Karpas-422 (cell line): Measurements from ENCODE around the gene EPAS1. TPM values are rescaled to one million over a fixed set of nuclear protein-coding genes. Genes with fewer than 3 reads are reported as not detected.

ENCODE experiments used
- DNase-seq: peaks from one replicate; pipeline ENCODE4 v3.0.0-alpha.2; 2015
- H2AFZ ChIP-seq: fragments of 200-600 bp; sonication (generic); 2 replicates; pipeline ENCODE4 v1.6.1; 2014; ENCODE audit warnings: antibody characterized with exemption, low read length, mixed read lengths
- H3K27ac ChIP-seq: fragments of 200-600 bp; sonication (generic); 2 replicates; pipeline ENCODE4 v1.5.1; 2014; ENCODE audit warnings: mild to moderate bottlenecking, low read length, moderate library complexity
- H3K27me3 ChIP-seq: fragments of 200-600 bp; sonication (generic); 2 replicates; pipeline ENCODE4 v1.6.1; 2014; ENCODE audit warnings: low read length, mixed read lengths
- H3K36me3 ChIP-seq: fragments of 200-600 bp; sonication (generic); 2 replicates; pipeline ENCODE4 v1.6.1; 2014; ENCODE audit warnings: low read length, mixed read lengths; ENCODE audit not compliant: insufficient read depth
- H3K4me1 ChIP-seq: fragments of 200-600 bp; sonication (generic); 2 replicates; pipeline ENCODE4 v1.6.1; 2014; ENCODE audit warnings: mild to moderate bottlenecking, low read length, mixed read lengths
- H3K4me2 ChIP-seq: fragments of 200-600 bp; sonication (generic); 2 replicates; pipeline ENCODE4 v1.6.1; 2014; ENCODE audit warnings: low read length, low read depth, mild to moderate bottlenecking; ENCODE audit not compliant: poor library complexity, severe bottlenecking
- H3K4me3 ChIP-seq: fragments of 200-600 bp; sonication (generic); 2 replicates; pipeline ENCODE4 v1.5.1; 2014; ENCODE audit warnings: mild to moderate bottlenecking, antibody characterized with exemption, low read length, mixed read lengths
- H3K79me2 ChIP-seq: fragments of 200-600 bp; sonication (generic); 2 replicates; pipeline ENCODE4 v1.6.1; 2014; ENCODE audit warnings: mild to moderate bottlenecking, low read length, mixed read lengths
- H3K9ac ChIP-seq: fragments of 200-600 bp; sonication (generic); 2 replicates; pipeline ENCODE4 v1.6.0; 2014; ENCODE audit warnings: low read length
- H3K9me2 ChIP-seq: fragments of 200-600 bp; sonication (generic), shearing (Covaris generic); replicated peaks from 2 replicates; pipeline ENCODE4 v1.6.0; 2014; ENCODE audit warnings: mild to moderate bottlenecking, low read length, moderate library complexity; ENCODE audit not compliant: insufficient read depth
- H3K9me3 ChIP-seq: fragments of 300-700, 200-600 bp; sonication (generic); 2 replicates; pipeline ENCODE4 v1.6.1; 2014; ENCODE audit warnings: low read length, mixed read lengths
- H4K20me1 ChIP-seq: fragments of 200-600 bp; sonication (generic); 2 replicates; pipeline ENCODE4 v1.6.1; 2014; ENCODE audit warnings: mild to moderate bottlenecking, antibody characterized with exemption, low read length, low read depth; ENCODE audit not compliant: insufficient read depth
- total RNA-seq: library from RNA; depleted of rRNA; stranded (reverse); fragments of >200 nt; shearing (Covaris generic); gene quantifications from 2 replicates; pipeline ENCODE4 v1.2.3, GENCODE V29; 2014; ENCODE audit warnings: low replicate concordance

The EPAS1 gene
- total RNA-seq, 1 experiment from 2014 or later, result not detected

DNA sequence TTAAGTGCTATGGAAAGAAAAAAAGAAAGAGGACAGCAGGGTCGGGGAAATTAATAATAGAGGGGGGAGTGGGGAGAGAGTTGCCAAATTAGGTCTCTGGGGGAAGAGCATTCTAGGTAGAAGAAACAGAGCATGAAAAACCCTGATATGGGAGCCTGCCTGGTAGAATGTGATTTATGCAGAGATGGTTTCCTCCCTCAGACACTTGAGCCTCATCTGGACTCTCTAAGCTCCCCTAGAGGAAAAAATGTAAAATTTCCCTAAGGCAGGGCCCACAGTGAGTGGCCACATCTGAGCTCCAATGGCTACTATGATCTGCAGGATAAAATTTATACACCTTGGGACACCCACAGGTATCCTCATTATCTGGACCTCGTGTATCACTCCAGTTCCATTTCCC is 20.6 kb upstream of the EPAS1 start:
- Histone ChIP-seq H3K9me3 (no peaks in the 10 kb centered on the region), H3K4me1 (no peaks in the 10 kb centered on the region), H4K20me1 (no peaks in the 10 kb centered on the region), H3K4me2 (no peak overlapping the region), H3K9ac (no peak overlapping the region), H3K36me3 (no peaks in the 10 kb centered on the region), H3K9me2 (no peaks in the 10 kb centered on the region), H3K4me3 (no peak overlapping the region), H3K27ac (no peak overlapping the region), H3K79me2 (no peaks in the 10 kb centered on the region), H2AFZ (no peak overlapping the region), H3K27me3 (no peaks in the 10 kb centered on the region)
- DNase-seq, result no peak

DNA sequence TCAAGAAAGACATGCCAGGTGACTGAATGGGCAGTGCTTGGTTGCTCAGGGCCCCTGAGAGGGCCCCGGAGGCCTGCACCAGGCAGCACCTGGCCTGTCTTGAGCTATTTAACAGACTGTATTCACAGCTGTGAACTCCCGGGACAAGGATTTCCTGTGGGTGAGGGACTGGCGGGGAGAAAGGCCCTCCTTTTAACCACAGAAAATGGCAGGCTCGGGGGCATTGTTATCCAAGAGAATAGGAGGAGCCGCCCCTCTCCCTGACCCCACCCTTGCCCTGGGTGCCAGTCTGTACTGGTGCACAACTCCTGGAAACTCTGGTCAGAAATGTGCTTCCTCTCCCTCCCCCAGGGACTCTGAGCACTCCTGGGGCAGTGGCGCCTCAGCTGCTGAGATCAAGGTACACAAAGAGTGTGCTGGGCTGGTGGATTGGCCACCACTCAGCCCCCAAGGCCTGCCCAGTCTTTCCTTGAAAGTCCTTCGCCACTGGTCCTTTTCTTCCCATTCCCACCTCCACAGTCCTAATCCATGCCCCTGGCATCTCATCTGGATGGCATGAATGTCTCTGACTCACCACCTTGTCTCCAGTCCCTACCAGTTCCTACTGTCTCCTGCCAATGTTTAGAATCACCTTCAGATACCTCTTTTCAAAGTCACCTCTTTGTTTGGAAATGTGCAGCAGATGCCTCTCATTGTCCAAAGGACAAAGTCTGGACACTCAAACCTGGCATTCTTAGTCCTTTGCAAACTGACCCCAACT is 19.6 kb upstream of the EPAS1 start:
- Histone ChIP-seq H4K20me1 (no peaks in the 10 kb centered on the region), H2AFZ (no peak overlapping the region), H3K9me2 (no peaks in the 10 kb centered on the region), H3K27ac (no peak overlapping the region), H3K4me3 (no peak overlapping the region), H3K4me2 (no peak overlapping the region), H3K9me3 (no peaks in the 10 kb centered on the region), H3K27me3 (no peaks in the 10 kb centered on the region), H3K36me3 (no peaks in the 10 kb centered on the region), H3K79me2 (no peaks in the 10 kb centered on the region), H3K4me1 (no peaks in the 10 kb centered on the region), H3K9ac (no peak overlapping the region)
- DNase-seq, result no peak

DNA sequence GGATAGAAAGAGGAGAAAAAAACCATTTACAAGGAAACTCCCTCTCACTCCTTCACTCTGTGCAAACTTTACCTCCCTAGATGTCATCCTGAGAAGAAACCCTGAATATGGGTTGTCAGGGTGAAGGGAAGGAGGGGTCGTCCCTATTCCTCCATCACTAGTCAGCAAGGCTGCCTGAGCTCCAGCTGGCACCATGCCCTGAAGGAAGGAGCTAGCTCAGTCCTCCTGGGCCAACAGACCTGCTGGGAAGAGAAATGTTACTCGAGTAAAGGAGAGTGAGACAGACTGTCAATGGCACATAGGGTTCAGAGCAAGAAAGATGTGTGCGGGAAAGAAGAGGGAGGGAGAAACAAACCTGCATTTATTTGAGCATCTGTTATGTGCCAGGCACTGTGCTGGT is 18.3 kb upstream of the EPAS1 start:
- Histone ChIP-seq H3K9me2 (no peaks in the 10 kb centered on the region), H3K4me1 (no peaks in the 10 kb centered on the region), H3K4me2 (no peak overlapping the region), H3K4me3 (no peak overlapping the region), H3K36me3 (no peaks in the 10 kb centered on the region), H4K20me1 (no peaks in the 10 kb centered on the region), H3K9ac (no peak overlapping the region), H3K27ac (no peak overlapping the region), H3K79me2 (no peaks in the 10 kb centered on the region), H2AFZ (no peak overlapping the region), H3K9me3 (no peaks in the 10 kb centered on the region), H3K27me3 (no peaks in the 10 kb centered on the region)
- DNase-seq, result no peak

GRCh38 chr2:46281939-46282338 is 15.3 kb upstream of the EPAS1 start:
- no peaks in the 10 kb centered on the region for H3K27me3 ChIP-seq
- H3K9ac ChIP-seq, result no peak overlapping the region

GRCh38 chr2:46283693-46284092 is 13.5 kb upstream of the EPAS1 start:
- no peaks in the 10 kb centered on the region for H4K20me1 ChIP-seq

More at GRCh38 chr2:46281939-46282338, 15.3 kb upstream of the EPAS1 start:
- Histone ChIP-seq H3K4me2 (no peak overlapping the region), H2AFZ (no peak overlapping the region), H3K79me2 (no peaks in the 10 kb centered on the region), H3K27ac (no peak overlapping the region), H3K4me1 (no peaks in the 10 kb centered on the region), H3K4me3 (no peak overlapping the region), H3K36me3 (no peaks in the 10 kb centered on the region), H4K20me1 (no peaks in the 10 kb centered on the region), H3K9me2 (no peaks in the 10 kb centered on the region), H3K9me3 (no peaks in the 10 kb centered on the region)
- no peak for DNase-seq

GRCh38 chr2:46284260-46284659 is 12.9 kb upstream of the EPAS1 start:
- Histone ChIP-seq H3K9me2 (no peaks in the 10 kb centered on the region), H3K9ac (no peak overlapping the region), H3K27me3 (no peaks in the 10 kb centered on the region), H4K20me1 (no peaks in the 10 kb centered on the region), H3K27ac (no peak overlapping the region), H3K4me3 (no peak overlapping the region), H3K36me3 (no peaks in the 10 kb centered on the region), H2AFZ (no peak overlapping the region), H3K4me2 (no peak overlapping the region), H3K4me1 (no peaks in the 10 kb centered on the region), H3K9me3 (no peaks in the 10 kb centered on the region), H3K79me2 (no peaks in the 10 kb centered on the region)
- DNase-seq, result no peak

More at GRCh38 chr2:46283693-46284092, 13.5 kb upstream of the EPAS1 start:
- Histone ChIP-seq H3K4me1 (no peaks in the 10 kb centered on the region), H3K4me3 (no peak overlapping the region), H3K27ac (no peak overlapping the region), H3K4me2 (no peak overlapping the region), H3K27me3 (no peaks in the 10 kb centered on the region), H3K9me2 (no peaks in the 10 kb centered on the region), H3K79me2 (no peaks in the 10 kb centered on the region), H3K36me3 (no peaks in the 10 kb centered on the region), H2AFZ (no peak overlapping the region), H3K9me3 (no peaks in the 10 kb centered on the region), H3K9ac (no peak overlapping the region)
- DNase-seq, result no peak

DNA sequence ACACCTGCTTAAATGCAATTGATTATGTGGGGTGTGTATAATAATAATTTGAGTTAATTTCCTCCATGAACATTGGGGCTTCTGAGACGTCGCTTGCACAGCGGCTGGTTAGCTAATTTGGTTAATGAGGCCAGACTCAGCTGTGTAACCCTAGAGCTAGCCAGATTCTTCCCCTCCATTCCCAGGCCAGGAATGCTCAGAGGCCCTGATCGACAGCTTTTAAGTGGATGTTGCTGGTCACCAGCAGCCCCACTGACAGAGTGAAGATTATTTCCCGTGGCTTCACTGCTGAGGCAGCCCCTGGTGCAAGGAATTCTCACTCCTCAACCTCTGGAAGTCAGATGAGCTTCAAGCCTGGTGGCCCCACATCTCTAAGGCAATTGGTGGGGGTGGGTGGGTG is 12.4 kb upstream of the EPAS1 start:
- H3K9ac ChIP-seq, result no peak overlapping the region
- no peak overlapping the region for H3K27ac ChIP-seq
- H3K9me3 ChIP-seq, result no peaks in the 10 kb centered on the region
- H3K9me2 ChIP-seq, result no peaks in the 10 kb centered on the region
- H3K4me3 ChIP-seq, result no peak overlapping the region
- no peaks in the 10 kb centered on the region for H4K20me1 ChIP-seq
- no peak overlapping the region for H3K4me2 ChIP-seq
- no peak overlapping the region for H2AFZ ChIP-seq
- no peaks in the 10 kb centered on the region for H3K79me2 ChIP-seq
- H3K36me3 ChIP-seq, result no peaks in the 10 kb centered on the region
- H3K4me1 ChIP-seq, result no peaks in the 10 kb centered on the region
- H3K27me3 ChIP-seq, result no peaks in the 10 kb centered on the region
- no peak for DNase-seq

DNA sequence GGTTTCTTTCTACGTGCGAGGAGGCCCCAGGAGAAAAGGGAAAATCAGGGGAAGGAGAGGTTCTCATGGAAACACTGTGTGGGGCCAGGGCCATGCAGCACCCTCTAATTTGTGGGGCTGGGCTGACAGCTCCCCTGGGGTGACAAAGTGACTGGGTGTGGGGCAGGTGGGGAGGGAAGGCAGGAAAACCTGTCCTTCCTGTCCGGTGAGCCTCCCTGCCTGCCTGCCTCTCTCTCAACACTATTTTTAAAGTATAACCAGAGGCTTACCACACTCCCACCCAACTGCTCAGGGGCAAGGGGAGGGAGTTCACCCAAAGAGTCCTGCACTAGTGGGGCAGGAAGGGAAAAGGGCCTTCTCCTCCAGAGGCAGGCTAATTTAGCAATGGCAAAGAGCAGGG is 10.5 kb upstream of the EPAS1 start:
- DNase-seq, result no peak
- Histone ChIP-seq H3K27ac (no peak overlapping the region), H3K27me3 (no peaks in the 10 kb centered on the region), H3K4me3 (no peak overlapping the region), H3K79me2 (no peaks in the 10 kb centered on the region), H3K9me2 (no peaks in the 10 kb centered on the region), H2AFZ (no peak overlapping the region), H3K36me3 (no peaks in the 10 kb centered on the region), H3K9ac (no peak overlapping the region), H3K9me3 (no peaks in the 10 kb centered on the region), H3K4me2 (no peak overlapping the region), H3K4me1 (no peaks in the 10 kb centered on the region), H4K20me1 (no peaks in the 10 kb centered on the region)
